ENCODE measurements around the gene CCR5. TPM values are rescaled to one million over a fixed set of nuclear protein-coding genes. Genes with fewer than 3 reads are reported as not detected.

CCR5 gene
- not detected in 2 replicates for total RNA-seq (2014; rRNA removed; shearing (Covaris generic))

DNA sequence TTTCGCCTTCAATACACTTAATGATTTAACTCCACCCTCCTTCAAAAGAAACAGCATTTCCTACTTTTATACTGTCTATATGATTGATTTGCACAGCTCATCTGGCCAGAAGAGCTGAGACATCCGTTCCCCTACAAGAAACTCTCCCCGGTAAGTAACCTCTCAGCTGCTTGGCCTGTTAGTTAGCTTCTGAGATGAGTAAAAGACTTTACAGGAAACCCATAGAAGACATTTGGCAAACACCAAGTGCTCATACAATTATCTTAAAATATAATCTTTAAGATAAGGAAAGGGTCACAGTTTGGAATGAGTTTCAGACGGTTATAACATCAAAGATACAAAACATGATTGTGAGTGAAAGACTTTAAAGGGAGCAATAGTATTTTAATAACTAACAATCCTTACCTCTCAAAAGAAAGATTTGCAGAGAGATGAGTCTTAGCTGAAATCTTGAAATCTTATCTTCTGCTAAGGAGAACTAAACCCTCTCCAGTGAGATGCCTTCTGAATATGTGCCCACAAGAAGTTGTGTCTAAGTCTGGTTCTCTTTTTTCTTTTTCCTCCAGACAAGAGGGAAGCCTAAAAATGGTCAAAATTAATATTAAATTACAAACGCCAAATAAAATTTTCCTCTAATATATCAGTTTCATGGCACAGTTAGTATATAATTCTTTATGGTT, at the start of gene CCR5:
TSS of gene CCR5 (plus strand) at position 108 of the 680 bp plus-strand sequence. CDS start 1,957 bp downstream, outside the sequence.

DNA sequence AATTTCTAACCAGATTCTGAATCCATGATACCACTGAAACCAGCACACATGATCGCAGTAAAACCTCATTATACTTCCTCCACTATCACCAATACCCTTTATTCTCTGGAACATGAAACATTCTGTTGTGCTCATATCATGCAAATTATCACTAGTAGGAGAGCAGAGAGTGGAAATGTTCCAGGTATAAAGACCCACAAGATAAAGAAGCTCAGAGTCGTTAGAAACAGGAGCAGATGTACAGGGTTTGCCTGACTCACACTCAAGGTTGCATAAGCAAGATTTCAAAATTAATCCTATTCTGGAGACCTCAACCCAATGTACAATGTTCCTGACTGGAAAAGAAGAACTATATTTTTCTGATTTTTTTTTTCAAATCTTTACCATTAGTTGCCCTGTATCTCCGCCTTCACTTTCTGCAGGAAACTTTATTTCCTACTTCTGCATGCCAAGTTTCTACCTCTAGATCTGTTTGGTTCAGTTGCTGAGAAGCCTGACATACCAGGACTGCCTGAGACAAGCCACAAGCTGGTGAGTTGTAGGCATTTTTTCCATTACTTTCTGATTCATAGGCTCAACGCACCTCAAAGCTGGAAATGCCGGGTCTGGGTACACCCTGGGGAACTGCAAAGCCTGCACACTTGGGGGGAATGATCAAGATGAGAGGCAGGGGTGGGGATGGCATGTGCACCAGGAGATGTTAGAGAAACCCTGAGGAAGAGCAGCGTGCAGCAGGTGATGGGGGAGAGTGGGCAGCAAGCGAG, 16.9 kb upstream of the CCR5 start, which contains the start of gene CCR2:
TSS of gene CCR2 (plus strand) at position 465 of the 764 bp plus-strand sequence. CDS start 3,417 bp downstream, outside the sequence.

DNA sequence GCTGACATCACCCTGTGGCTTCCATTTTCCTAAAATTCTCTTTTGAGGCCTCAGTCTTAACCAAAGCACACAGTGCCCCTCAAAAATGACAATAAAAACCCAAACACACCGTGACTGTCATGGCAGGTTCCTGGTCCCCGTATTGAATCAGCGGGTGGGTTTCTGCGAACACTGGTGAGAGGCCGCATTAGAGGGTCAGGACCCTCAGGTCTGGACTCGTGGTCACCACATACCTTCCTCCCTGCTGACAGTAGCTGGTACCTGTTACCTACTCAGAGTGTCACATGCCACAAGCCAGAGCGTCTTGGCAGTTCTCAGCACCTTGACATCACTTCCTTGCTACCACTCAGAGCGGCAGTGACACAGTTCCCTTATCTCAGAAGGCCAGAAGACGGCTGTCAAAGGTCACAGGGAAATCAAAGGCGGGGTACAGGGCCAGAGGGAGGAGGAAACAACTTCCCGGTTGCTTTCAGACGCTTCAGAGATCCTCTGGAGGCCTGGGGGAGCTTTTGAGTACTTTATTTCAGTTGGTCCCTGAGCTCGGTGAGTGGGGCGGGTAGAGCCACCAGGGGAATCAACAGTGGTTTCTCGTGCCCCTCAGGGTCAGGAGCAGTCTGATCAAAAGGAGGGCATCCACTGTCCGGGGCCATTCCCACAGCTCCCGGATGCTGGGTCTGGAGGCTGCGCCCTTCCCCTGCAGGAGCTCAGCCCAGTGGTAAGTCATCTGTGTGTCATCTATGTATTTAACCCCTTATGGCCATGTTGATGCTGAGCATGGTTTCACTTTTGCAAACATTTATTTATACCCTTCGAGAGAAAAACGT, 36.3 kb downstream of the CCR5 start, which contains the start of the genes CCR5AS and CCRL2:
TSS of gene CCR5AS (minus strand) at position 279 of the 824 bp plus-strand sequence.
TSS of gene CCRL2 (plus strand) at position 472 of the 824 bp plus-strand sequence. CDS start 821 bp downstream, outside the sequence.

Other genes with a start within 250 kb of the CCR5 start
- 0.03 TPM in 1 of 2 replicates, not detected in the other for gene CCR1, start 162.6 kb upstream of the CCR5 start, total RNA-seq (2014; rRNA removed; shearing (Covaris generic))
- gene CCR3, start 128.5 kb upstream of the CCR5 start, total RNA-seq (2014; rRNA removed; shearing (Covaris generic)): not detected in 2 replicates
- not detected in 2 replicates for gene CCR2, start 16.8 kb upstream of the CCR5 start, total RNA-seq (2014; rRNA removed; shearing (Covaris generic))
- not detected in 2 replicates for gene CCRL2, start 36.3 kb downstream of the CCR5 start, total RNA-seq (2014; rRNA removed; shearing (Covaris generic))
- 0.04 TPM in 1 of 2 replicates, not detected in the other for gene LTF, start 94.0 kb downstream of the CCR5 start, total RNA-seq (2014; rRNA removed; shearing (Covaris generic))
- 0.08 TPM in 1 of 2 replicates, not detected in the other for gene RTP3, start 127.0 kb downstream of the CCR5 start, total RNA-seq (2014; rRNA removed; shearing (Covaris generic))
- gene LRRC2, start 195.4 kb downstream of the CCR5 start, total RNA-seq (2014; rRNA removed; shearing (Covaris generic)): 0.37 and 0.53 TPM in 2 replicates
- not detected in 2 replicates for gene FAM240A, start 241.6 kb downstream of the CCR5 start, total RNA-seq (2014; rRNA removed; shearing (Covaris generic))

Data from A375 (cell line).